GM12878 (cell line): ENCODE measurements around the gene COTL1. TPM values are rescaled to one million over a fixed set of nuclear protein-coding genes. Genes with fewer than 3 reads are reported as not detected.

ENCODE experiments used
- ATAC-seq: fragments of 200-7000 bp; cut with Tn5 transposase; 3 replicates; pipeline ENCODE4 v1.9.1; 2020; ENCODE audit warnings: mild to moderate bottlenecking, moderate library complexity
- BruUV-seq: library from RNA; stranded (reverse); fragments of 400-500 nt; replicated peaks from 2 replicates; lab custom pipeline; 2021; lab: Mats Ljungman, UMichigan
- CTCF ChIA-PET: fragments of 300-600 bp; sonication (Branson Sonifier 250); formaldehyde crosslinking; extraction: SDS; loops from one replicate; lab custom pipeline; 2021; ENCODE audit warnings: inconsistent platforms; lab: Yijun Ruan, JAX
- POLR2A ChIA-PET: fragments of 350-600 bp; formaldehyde crosslinking; extraction: SDS; loops from one replicate; lab custom pipeline; 2021; ENCODE audit warnings: inconsistent platforms; lab: Charles Lee
- RAD21 ChIA-PET: fragments of 300-600 bp; sonication (Branson Sonifier 250); formaldehyde crosslinking; loops from one replicate; lab custom pipeline; 2023; ENCODE audit warnings: antibody characterized with exemption; ENCODE audit not compliant: unreplicated experiment; lab: Charles Lee
- SMC1A ChIA-PET: fragments of 300-600 bp; sonication (Branson Sonifier 250); formaldehyde crosslinking; loops from one replicate; lab custom pipeline; 2023; ENCODE audit not compliant: unreplicated experiment, uncharacterized antibody; lab: Charles Lee
- DNase-seq: peaks from one replicate; pipeline ENCODE4 v3.0.0-alpha.2; 2011; ENCODE audit warnings: low read depth, low spot score
- FAIRE-seq: peaks from 3 replicates; lab custom pipeline; 2011; peaks lifted over from hg19 to GRCh38; lab: Jason Lieb, UNC
- H2AFZ ChIP-seq: 2 replicates; pipeline ENCODE4 v1.6.0; 2011; ENCODE audit warnings: low read depth, low read length, control low read depth; ENCODE audit not compliant: control insufficient read depth
- H3K27ac ChIP-seq: 2 replicates; pipeline ENCODE4 v1.5.1; 2011; ENCODE audit warnings: control low read depth; ENCODE audit not compliant: control insufficient read depth, insufficient read depth
- H3K27me3 ChIP-seq, 2 experiments: replicated peaks in 1 of 2; 2 replicates each; pipeline versions ENCODE4 v1.6.0 to v1.6.1; 2011; ENCODE audit warnings: low read length in 1 of 2; ENCODE audit not compliant: control insufficient read depth in 2 of 2, insufficient read depth in 2 of 2
- H3K36me3 ChIP-seq, 2 experiments: 2 replicates each; pipeline ENCODE4 v1.5.1; 2011; ENCODE audit warnings: low read length in 1 of 2; ENCODE audit not compliant: control insufficient read depth in 2 of 2, insufficient read depth in 2 of 2
- H3K4me1 ChIP-seq: 2 replicates; pipeline ENCODE4 v1.6.1; 2011; ENCODE audit warnings: mild to moderate bottlenecking, low read length, moderate library complexity, mixed read lengths; ENCODE audit not compliant: control insufficient read depth, insufficient read depth
- H3K4me2 ChIP-seq: 2 replicates; pipeline ENCODE4 v1.6.0; 2011; ENCODE audit warnings: control low read depth; ENCODE audit not compliant: control insufficient read depth, insufficient read depth
- H3K4me3 ChIP-seq: fragments of 200-600 bp; sonication (generic); 2 replicates; pipeline ENCODE4 v1.5.1; 2016
- H3K79me2 ChIP-seq: 2 replicates; pipeline ENCODE4 v1.6.0; 2011; ENCODE audit warnings: low read length; ENCODE audit not compliant: control insufficient read depth, insufficient read depth
- H3K9ac ChIP-seq: 2 replicates; pipeline ENCODE4 v1.8.0; 2011; ENCODE audit warnings: low read length, control low read depth, mixed read lengths; ENCODE audit not compliant: control insufficient read depth, insufficient read depth
- H3K9me3 ChIP-seq: replicated peaks from 3 replicates; pipeline ENCODE4 v1.5.1; 2011; ENCODE audit warnings: mild to moderate bottlenecking, low read length; ENCODE audit not compliant: control insufficient read depth, insufficient read depth
- H4K20me1 ChIP-seq: 2 replicates; pipeline ENCODE4 v1.6.0; 2011; ENCODE audit not compliant: control insufficient read depth, insufficient read depth
- KAT2A ChIP-seq: conservative IDR thresholded peaks from 2 replicates; pipeline ENCODE4 v1.6.1; 2011; ENCODE audit warnings: low read depth, low read length; ENCODE audit not compliant: control insufficient read depth
- KLF5 ChIP-seq: fragments of 450-650 bp; IDR thresholded peaks from 2 replicates; pipeline ENCODE4 v1.6.1; 2014; ENCODE audit warnings: mild to moderate bottlenecking; ENCODE audit not compliant: partially characterized antibody
- MYB ChIP-seq: fragments of 150-350 bp; IDR thresholded peaks from 2 replicates; pipeline ENCODE4 v1.6.1; 2014; ENCODE audit warnings: mild to moderate bottlenecking, low read depth, low read length, borderline replicate concordance
- NFYA ChIP-seq: IDR thresholded peaks from 2 replicates; pipeline ENCODE4 v1.6.1; 2011; ENCODE audit warnings: low read depth, mild to moderate bottlenecking, low read length, improper control_type of control experiment, borderline replicate concordance
- SIX5 ChIP-seq: IDR thresholded peaks from 2 replicates; pipeline ENCODE4 v1.6.1; 2011; ENCODE audit warnings: mild to moderate bottlenecking, low read depth, low read length, moderate library complexity; ENCODE audit not compliant: severe bottlenecking
- SMAD1 ChIP-seq: fragments of 450-650 bp; IDR thresholded peaks from 2 replicates; pipeline ENCODE4 v1.6.1; 2018; ENCODE audit warnings: mild to moderate bottlenecking, low read depth; ENCODE audit not compliant: partially characterized antibody
- SPI1 ChIP-seq: IDR thresholded peaks from 2 replicates; pipeline ENCODE4 v1.6.1; 2011; ENCODE audit warnings: low read depth, mild to moderate bottlenecking, low read length, moderate library complexity, borderline replicate concordance; ENCODE audit not compliant: insufficient read depth
- SREBF1 ChIP-seq: IDR thresholded peaks from 2 replicates; pipeline ENCODE4 v1.6.1; 2012; ENCODE audit warnings: mild to moderate bottlenecking, low read length
- WGBS: methylation state at CpG from one replicate; pipeline ENCODE4 v1.1.6; 2016; ENCODE audit warnings: low lambda C conversion rate; ENCODE audit not compliant: insufficient replicate concordance, insufficient coverage; ENCODE audit errors: missing lambda C conversion rate; 5-methylcytosine and 5-hydroxymethylcytosine counted together
- in situ Hi-C: fragments of 300-500 bp; cut with MboI; formaldehyde crosslinking; loops from 9 replicates; pipeline ENCODE4 v1.14.3; 2018; ENCODE audit warnings: mixed read lengths
- intact Hi-C: fragments of 100-400 bp; cut with micrococcal nuclease; formaldehyde crosslinking; loops from one replicate; pipeline ENCODE4 v1.14.2; 2022; ENCODE audit not compliant: unreplicated experiment
- polyA plus RNA-seq, 11 experiments: library from polyadenylated mRNA; depleted of rRNA in 4 of 11; unstranded in 6 of 11; stranded (reverse) in 5 of 11; fragments of >200 nt; fragmentation: Nextera tagmentation in 4 of 11; fragmentation: Illumina TruSeq in 1 of 11; extraction: Ambion mirVana in 4 of 11; extraction: Trizol in 1 of 11; gene quantifications; 1 replicate in 1 of 11; 2 replicates in 10 of 11; pipeline versions ENCODE4 v1.2.1 to v1.2.3, GENCODE V29; 2011 to 2016; ENCODE audit warnings: inconsistent platforms in 2 of 11, missing spikeins in 2 of 11, low read depth in 1 of 11
- total RNA-seq, 4 experiments: library from RNA; depleted of rRNA in 3 of 4; stranded (reverse); fragments of >200 nt in 3 of 4; fragmentation: Illumina TruSeq in 1 of 4; extraction: Trizol in 1 of 4; gene quantifications; 2 replicates each; pipeline versions ENCODE4 v1.2.1 to v1.2.3, GENCODE V29; 2013 to 2021
- TF ChIP-seq, protein P1 (sequence below): IDR thresholded peaks from 2 replicates; pipeline ENCODE4 v1.6.1; 2012; ENCODE audit warnings: low read depth, low read length, improper control_type of control experiment
- TF ChIP-seq, protein P2 (sequence below): IDR thresholded peaks from 2 replicates; pipeline ENCODE4 v1.6.1; 2011; ENCODE audit warnings: borderline replicate concordance, low read depth, mild to moderate bottlenecking, moderate library complexity, low read length; ENCODE audit not compliant: insufficient read depth, poor library complexity, severe bottlenecking
- TF ChIP-seq, protein P3 (sequence below): IDR thresholded peaks from 2 replicates; pipeline ENCODE4 v1.6.1; 2012; ENCODE audit warnings: low read depth, low read length, improper control_type of control experiment

COTL1 gene
- total and polyA plus RNA-seq, 10 of the 15 experiments (the other 5 are each of a cell fraction or from before 2014, with no cell fraction given), result 140 to 894 (median 330) TPM

DNA sequence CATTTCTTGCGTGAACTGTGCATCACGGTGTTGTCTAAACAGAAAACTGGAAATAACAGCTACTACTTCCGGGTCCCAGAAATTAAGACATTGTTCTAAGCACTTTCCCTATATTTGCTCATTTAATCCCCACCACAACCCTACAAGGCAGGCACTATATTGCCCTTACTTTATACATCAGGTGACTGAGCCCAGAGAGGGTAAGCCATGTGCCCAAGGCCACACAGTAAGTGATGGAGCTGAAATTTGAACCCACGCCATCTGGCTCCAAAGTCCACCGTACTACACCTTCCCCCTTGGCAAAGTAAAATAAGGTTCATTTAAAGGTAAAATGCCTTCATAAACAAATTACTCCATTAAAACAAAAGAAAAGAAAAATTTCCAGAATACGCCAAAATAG lies 33.2 kb downstream of the COTL1 start:
- Histone ChIP-seq H3K36me3 (peaks cover 28 to 36% of the 10 kb centered on the region in 2 experiments), H3K27me3 (no peaks in the 10 kb centered on the region), H3K9me3 (no peaks in the 10 kb centered on the region), H2AFZ (no peak overlapping the region), H3K27ac (no peak overlapping the region), H3K79me2 (peaks cover 59% of the 10 kb centered on the region), H3K4me1 (peaks cover 19% of the 10 kb centered on the region), H3K4me2 (no peak overlapping the region), H4K20me1 (no peaks in the 10 kb centered on the region), H3K9ac (no peak overlapping the region), H3K4me3 (no peak overlapping the region)
- no peak for ATAC-seq
- in situ Hi-C loops, result no loop called here
- 97% methylated on average over 6 of the region's 6 CpGs for WGBS
- CTCF ChIA-PET, result interaction anchor here (1.9 to 2.9 kb wide), 3 partner anchors 37 to 154 kb away, joined by 5 to 17 read pairs (median 8); no protein-coding TSS in a partner anchor
- SMC1A ChIA-PET, result interaction anchor here (0.9 to 4.6 kb wide), 7 partner anchors 15 to 70 kb away, joined by 4 to 20 read pairs (median 14); no protein-coding TSS in a partner anchor
- POLR2A ChIA-PET, result interaction anchor here (0.7 to 1.1 kb wide), 5 partner anchors 8 to 23 kb away, joined by 3 to 6 read pairs (median 3); no protein-coding TSS in a partner anchor
- RAD21 ChIA-PET, result interaction anchor here (0.7 to 1.7 kb wide), 4 partner anchors 13 to 79 kb away, joined by 3 to 6 read pairs (median 3); no protein-coding TSS in a partner anchor
- intact Hi-C loops, result no loop called here
- BruUV-seq, result no TSS peak
- DNase-seq, result no peak
- no peak for FAIRE-seq
- TF ChIP-seq, protein P1, sequence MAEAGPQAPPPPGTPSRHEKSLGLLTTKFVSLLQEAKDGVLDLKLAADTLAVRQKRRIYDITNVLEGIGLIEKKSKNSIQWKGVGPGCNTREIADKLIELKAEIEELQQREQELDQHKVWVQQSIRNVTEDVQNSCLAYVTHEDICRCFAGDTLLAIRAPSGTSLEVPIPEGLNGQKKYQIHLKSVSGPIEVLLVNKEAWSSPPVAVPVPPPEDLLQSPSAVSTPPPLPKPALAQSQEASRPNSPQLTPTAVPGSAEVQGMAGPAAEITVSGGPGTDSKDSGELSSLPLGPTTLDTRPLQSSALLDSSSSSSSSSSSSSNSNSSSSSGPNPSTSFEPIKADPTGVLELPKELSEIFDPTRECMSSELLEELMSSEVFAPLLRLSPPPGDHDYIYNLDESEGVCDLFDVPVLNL, result no peak
- TF ChIP-seq KLF5 (no peak), KAT2A (no peak), SIX5 (no peak), SREBF1 (no peak), SMAD1 (no peak), MYB (no peak), NFYA (no peak), SPI1 (no peak)
- TF ChIP-seq, protein P2, sequence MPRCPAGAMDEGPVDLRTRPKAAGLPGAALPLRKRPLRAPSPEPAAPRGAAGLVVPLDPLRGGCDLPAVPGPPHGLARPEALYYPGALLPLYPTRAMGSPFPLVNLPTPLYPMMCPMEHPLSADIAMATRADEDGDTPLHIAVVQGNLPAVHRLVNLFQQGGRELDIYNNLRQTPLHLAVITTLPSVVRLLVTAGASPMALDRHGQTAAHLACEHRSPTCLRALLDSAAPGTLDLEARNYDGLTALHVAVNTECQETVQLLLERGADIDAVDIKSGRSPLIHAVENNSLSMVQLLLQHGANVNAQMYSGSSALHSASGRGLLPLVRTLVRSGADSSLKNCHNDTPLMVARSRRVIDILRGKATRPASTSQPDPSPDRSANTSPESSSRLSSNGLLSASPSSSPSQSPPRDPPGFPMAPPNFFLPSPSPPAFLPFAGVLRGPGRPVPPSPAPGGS, result no peak
- TF ChIP-seq, protein P3, sequence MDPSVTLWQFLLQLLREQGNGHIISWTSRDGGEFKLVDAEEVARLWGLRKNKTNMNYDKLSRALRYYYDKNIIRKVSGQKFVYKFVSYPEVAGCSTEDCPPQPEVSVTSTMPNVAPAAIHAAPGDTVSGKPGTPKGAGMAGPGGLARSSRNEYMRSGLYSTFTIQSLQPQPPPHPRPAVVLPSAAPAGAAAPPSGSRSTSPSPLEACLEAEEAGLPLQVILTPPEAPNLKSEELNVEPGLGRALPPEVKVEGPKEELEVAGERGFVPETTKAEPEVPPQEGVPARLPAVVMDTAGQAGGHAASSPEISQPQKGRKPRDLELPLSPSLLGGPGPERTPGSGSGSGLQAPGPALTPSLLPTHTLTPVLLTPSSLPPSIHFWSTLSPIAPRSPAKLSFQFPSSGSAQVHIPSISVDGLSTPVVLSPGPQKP, result no peak
